Ureter (tissue), 1 donor: ENCODE data around the gene ABCG1. TPM values are rescaled to one million over a fixed set of nuclear protein-coding genes. Genes with fewer than 3 reads are reported as not detected.

ENCODE experiments used
- DNase-seq: peaks from one replicate; pipeline ENCODE4 v3.0.0-alpha.2; 2020; ENCODE audit warnings: low spot score
- total RNA-seq: library from RNA; stranded (reverse); gene quantifications from one replicate; pipeline ENCODE4 v1.2.4, GENCODE V29; 2023
- donor health status: DM: yes; HTN: yes; CAD: no.

The ABCG1 gene
- total RNA-seq, 1 donor from 2014 or later, result 20.1 TPM

DNA sequence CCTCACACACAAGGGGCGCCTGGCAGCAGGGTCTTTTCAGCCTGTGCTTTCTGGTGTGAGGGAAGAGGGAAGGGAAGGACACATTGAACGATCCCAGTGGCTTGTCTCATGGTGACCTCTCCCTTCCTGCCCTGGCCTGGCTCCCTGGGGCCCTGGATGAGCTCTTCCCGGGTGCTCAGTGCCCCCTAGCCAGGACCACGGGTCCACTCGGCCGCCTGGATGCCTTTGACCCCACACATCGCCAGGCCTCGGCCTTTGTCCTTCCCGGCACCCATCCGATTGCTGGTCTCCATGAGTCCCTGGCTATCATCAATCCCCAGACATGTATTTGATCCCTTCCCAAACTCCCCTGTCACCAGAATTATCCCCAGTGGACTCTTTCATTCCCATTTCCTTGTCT, 102.3 kb downstream of the ABCG1 start:
- peak; percentile 34 for DNase-seq

DNA sequence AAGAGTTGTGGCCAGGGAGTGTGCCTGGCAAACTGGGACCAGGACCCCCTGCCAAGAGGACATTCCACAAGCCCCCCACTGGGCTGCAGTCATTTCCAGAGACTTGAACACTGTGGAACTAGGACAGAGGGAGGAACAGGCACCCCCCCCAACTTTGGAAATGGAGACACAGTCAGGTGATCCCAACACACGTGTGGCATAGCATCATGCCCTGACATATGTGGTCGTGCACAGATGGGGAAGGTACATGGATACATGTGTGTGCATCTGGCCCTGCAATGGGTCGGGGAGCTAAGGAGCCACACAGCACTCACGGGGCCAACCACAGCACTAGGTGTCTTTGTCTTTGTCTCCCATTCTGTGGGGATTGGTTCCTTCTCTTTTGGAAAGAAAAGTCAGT, 102.9 kb downstream of the ABCG1 start:
- DNase-seq, result peak; percentile 33

- DNase-seq, result no peak
Observed at GRCh38 chr21:42324896-42325295, 106.0 kb downstream of the ABCG1 start.

DNA sequence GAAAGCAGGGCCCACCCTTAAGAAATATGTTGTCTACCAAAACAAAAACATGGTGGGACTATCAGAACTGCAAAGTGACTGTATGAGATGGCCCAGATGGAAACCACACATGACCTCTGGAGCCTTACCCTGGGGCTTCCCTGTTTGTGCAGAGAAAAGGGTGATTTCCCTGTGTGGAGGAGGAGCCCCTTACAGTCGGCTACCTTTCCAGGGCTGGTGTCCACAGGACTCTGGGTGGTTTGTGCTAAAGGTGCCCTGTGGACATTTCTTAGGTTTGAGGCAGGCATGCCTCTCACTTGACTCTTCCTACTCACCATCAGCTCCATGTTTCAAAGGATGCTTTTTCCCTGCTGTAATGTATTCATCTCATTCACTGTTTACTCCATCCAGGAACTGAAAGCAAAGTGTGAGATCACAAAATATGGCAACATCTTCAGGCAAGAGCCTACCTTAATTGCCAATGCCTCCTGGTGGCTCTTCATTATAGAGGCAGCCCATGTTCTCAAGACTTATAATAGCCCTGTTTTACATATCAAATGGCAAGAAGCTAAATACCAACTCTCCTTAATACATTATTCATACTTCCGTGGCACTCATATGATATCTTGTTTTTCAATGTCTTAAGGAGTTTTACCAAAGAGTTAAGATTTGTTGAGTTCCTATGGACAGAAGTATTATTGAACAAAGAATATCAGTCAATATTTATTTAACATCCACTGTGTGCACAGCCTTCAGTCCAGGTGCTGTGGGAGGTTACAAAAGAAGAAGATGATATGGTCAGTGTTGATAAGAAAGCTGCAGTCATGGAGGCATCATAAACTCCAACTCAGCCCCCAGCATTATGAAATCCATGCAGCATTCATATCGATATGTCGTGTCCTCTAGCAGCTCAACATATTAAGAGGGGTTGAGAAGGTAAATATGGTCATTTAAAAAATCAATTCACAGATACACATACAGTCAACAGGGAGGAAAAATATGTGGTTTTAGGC, 111.7 kb downstream of the ABCG1 start:
- no peak for DNase-seq

GRCh38 chr21:42331660-42332059, 112.7 kb downstream of the ABCG1 start:
- DNase-seq, result no peak

- peak; percentile 20 for DNase-seq
Observed at GRCh38 chr21:42332557-42333317, 113.8 kb downstream of the ABCG1 start.

- peak; percentile 25 for DNase-seq
Observed at GRCh38 chr21:42336054-42336453, 117.1 kb downstream of the ABCG1 start.

DNA sequence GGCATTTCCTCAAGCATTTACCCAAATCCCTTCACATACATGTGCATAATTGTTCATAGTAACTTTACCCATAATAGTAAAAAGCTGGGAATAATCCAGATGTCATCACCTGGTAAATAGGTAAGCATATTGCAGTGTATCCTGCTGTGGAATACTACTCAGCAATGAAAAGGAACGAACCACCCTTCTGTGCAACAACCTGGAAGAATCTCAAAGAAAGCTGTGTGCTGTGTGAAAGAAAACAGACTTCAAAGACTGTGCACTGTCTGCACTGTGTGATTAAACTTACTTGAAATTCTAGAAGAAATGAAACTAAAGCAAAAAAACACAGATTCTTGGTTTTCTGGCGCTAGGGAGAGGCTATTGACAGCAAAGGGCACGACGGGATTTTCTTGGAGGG, 118.3 kb downstream of the ABCG1 start:
- DNase-seq, result no peak

DNA sequence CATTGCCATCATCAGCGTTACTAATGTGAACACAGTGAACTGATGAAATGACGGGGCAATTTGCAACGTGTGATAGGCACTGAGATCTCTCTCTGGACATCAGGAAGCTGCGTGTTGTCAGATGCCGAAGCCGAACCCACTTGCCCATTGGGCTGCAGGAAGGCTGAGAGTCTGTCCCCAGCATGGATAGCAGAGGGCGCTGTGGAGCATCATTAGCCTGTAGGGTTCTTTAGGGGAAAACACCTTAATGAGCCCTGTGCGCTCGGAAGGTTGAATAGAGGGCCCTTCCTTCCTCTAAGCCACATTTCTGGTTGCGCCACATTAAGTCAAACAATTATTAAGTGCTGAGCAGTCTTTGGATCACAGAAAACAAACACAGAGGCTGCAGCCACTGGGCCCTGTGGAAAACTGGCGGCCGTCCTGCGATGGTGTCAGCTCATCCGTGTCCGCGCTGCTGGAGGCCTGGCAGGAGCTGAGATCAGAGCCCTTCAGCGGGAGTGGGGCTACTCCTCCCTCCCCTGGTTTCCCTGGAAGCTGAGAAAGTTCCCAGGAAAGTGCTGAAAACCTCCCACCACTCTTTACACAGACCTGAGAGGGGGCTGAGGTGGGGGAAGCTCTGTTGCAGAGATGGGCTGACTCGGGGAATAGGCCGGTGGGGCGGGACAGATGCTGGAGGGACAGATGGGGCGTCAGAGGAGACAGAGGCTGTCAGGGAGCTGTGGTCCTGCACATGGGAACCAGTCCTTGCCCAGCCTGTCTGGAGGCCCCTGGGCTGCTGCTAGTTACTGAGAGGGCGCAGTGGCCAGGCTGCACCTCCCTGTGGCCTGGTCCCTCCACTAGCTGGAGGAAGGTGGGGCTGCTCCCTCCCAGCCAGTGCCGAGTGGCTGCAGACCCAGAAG, 119.1 kb downstream of the ABCG1 start:
- peak; percentile 87 for DNase-seq

DNA sequence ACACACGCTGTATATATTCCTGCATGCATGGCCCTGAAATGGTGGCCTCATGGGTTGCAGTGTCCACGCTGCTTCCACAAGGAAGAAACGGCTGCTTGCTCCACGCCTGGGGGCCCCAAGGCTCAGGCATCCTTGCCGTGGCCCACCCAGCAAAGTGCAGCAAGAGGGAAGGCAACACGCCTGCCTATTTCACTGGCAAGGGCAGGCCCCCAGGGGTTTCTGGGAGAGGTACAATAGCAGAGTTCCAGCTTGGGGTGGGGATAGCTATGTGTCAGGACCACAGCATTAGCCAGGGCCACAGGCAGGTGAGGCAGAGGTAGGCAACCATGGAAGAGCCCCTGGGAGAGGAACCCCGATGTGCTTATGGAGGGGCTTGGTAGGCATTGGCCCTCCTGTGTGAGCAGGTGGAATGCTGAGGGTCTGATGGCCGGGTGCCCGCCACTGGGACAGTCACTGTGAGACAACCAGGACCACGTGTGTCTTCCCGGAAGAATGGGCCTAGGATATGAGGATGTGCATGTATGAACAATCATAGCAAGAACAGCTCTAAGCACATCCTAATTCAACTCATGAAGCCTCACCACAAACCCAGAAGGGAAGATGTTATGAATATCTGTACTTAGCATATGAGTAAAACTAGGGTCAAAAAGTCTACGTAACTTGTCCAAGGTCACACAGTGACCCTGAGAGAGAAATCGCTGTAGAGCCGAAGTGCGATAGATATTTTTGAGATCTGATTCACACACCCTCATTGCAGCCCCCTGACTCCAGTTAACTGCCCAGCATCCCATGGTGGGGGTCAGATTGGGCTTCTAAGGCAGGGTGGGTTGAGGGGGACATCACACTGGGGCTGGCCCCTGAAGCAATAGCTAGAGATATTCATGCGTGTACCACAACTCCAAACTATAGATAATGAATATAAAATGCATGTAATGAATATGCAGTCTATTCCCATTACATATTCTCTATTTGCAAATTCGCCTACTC, 120.1 kb downstream of the ABCG1 start:
- peak; percentile 38 for DNase-seq

DNA sequence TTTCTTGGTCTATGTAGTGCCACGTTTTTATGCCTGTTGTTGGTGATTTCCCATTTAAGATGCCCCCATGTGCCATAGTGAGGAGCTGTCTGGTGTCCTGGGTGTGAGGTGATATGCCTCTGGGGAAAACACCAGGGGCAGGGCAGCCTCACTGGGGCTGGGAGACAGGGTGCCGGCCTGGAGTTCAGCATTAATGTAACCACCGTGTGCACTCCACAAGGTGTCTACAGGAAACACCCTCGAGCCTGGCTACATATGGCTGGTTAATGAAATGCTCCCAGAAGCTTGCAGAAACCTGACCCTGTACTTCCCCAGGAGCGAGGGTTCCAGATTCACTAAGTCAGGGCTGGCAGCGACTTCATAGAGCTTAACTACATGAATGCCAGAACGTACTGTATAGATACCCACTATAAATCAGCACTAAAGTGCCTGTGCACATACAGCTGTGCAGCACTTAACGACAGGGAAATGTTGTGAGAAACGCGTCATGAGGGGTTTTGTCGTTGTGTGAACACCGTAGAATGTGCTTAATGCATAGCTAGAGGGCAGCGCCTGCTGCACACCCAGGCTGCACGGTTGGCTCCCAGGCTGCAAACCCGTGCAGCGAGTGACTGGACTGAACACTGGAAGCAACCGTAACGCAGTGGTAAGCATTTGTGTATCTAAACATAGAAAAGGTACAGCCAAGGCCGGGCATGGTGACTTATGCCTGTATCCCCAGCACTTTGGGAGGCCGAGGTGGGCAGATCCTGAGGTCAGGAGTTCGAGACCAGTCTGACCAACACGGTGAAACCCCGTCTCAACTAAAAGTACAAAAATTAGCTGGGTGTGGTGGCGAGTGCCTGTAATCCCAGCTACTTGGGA, 121.5 kb downstream of the ABCG1 start:
- peak; percentile 20 for DNase-seq

- no peak for DNase-seq
Observed at GRCh38 chr21:42341776-42342542, 123.0 kb downstream of the ABCG1 start.

- peak; percentile 29 for DNase-seq
Observed at GRCh38 chr21:42343101-42343500, 124.2 kb downstream of the ABCG1 start.

DNA sequence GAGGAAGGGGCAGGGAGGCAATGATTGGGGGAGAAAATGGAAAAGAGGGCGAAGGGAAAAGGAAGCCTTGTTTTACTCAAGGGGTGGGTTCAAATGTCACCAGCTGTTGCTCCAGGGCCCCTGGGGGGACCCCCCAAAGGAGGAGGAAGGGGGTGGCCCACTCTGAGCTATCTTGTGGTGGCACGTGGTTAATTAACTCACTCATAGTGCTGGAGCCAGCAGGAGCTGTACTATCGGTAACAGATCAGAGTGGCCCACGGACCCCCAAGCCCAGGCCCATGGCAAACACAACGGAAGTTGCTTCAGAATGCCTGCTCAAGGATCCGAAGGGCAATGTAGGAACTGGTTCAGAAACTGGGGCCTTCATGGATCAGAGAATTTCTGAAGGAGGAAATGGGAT, 124.6 kb downstream of the ABCG1 start:
- peak; percentile 18 for DNase-seq

GRCh38 chr21:42343963-42344510, 125.1 kb downstream of the ABCG1 start:
- DNase-seq, result peak; percentile 35

DNA sequence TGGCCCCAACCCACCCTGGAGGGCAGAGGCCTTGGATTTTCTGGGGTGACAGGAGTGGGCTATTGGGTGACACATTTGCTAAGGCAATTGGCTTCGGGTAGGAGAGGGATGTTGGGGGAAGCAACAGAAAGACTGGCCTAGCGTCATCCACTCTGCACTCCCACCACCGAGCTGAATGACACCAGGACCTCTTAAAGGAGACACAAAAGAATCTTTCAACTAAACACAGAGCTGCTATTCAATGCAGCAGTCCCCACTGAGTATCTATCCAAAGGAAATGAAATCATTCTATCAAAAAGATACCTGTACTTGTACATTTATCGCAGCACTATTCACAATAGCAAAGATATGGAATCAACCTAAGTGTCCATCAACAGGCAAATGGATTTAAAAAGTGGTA, 125.7 kb downstream of the ABCG1 start:
- DNase-seq, result peak; percentile 32

- DNase-seq, result peak; percentile 18
Observed at GRCh38 chr21:42346441-42346840, 127.5 kb downstream of the ABCG1 start.
